Esophagus squamous epithelium (tissue), 4 donors: ENCODE results near the gene GALNT17.

Experiments
- POLR2A ChIP-seq, 4 donors: fragments of 450-650 bp; IDR thresholded peaks; one replicate each; pipeline ENCODE4 v1.6.1; 2017; ENCODE audit warnings: antibody characterized with exemption in 4 of 4, mild to moderate bottlenecking in 4 of 4, moderate library complexity in 3 of 4
- TF ChIP-seq, protein P1 (sequence below), 6 experiments: fragments of 450-650 bp in 4 of 6; fragments of 200-600 bp in 2 of 6; sonication (generic) in 2 of 6; IDR thresholded peaks; one replicate each; pipeline ENCODE4 v1.5.1; 2016 to 2019; ENCODE audit warnings: antibody characterized with exemption in 6 of 6, mild to moderate bottlenecking in 4 of 6, moderate library complexity in 4 of 6

DNA sequence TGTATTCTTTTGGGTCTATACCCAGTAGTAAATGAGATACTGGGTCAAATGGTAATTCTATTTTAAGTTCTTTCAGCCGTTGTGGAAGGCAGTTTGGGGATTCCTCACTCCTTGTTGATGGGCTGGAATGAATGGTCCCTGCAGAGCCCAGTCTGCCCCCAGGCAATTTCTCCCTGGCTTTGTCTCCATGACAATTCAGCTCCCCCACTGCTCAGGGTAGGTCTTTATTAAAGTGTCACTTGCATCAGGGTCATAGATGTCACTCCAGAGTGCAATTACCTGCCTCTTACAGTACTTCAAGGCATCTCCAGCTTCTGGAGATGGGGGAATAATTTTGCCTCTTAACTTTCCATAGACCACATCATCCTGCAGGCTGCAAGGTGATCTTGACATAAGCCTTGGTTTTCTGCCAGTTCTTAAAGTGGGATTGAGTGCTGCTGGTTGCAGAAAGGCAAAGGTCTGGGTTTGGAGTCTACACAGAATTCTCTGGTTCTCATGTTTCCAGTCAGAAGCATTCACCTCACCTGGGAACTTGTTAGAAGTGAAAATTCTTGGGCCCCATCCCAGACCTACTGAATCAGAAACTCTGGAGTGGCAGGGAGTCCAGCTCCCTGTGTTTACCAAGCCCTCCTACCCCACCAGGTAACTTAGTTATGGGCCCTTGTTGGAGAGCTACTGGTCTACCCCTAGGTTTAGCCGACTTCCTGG, 442.4 kb downstream of the GALNT17 start:
- TF ChIP-seq, protein P1, sequence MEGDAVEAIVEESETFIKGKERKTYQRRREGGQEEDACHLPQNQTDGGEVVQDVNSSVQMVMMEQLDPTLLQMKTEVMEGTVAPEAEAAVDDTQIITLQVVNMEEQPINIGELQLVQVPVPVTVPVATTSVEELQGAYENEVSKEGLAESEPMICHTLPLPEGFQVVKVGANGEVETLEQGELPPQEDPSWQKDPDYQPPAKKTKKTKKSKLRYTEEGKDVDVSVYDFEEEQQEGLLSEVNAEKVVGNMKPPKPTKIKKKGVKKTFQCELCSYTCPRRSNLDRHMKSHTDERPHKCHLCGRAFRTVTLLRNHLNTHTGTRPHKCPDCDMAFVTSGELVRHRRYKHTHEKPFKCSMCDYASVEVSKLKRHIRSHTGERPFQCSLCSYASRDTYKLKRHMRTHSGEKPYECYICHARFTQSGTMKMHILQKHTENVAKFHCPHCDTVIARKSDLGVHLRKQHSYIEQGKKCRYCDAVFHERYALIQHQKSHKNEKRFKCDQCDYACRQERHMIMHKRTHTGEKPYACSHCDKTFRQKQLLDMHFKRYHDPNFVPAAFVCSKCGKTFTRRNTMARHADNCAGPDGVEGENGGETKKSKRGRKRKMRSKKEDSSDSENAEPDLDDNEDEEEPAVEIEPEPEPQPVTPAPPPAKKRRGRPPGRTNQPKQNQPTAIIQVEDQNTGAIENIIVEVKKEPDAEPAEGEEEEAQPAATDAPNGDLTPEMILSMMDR (IDR thresholded peaks at IDR 0.05), result no peak
- no peak for TF ChIP-seq POLR2A (IDR thresholded peaks at IDR 0.05)
